NCI-H748 (cell line): ENCODE data around the gene RPL27A.

Experiments
- DNase-seq: peaks from one replicate; lab custom pipeline; 2025; ENCODE audit not compliant: unreplicated experiment; lab: John Stamatoyannopoulos, UW

Gene RPL27A

DNA sequence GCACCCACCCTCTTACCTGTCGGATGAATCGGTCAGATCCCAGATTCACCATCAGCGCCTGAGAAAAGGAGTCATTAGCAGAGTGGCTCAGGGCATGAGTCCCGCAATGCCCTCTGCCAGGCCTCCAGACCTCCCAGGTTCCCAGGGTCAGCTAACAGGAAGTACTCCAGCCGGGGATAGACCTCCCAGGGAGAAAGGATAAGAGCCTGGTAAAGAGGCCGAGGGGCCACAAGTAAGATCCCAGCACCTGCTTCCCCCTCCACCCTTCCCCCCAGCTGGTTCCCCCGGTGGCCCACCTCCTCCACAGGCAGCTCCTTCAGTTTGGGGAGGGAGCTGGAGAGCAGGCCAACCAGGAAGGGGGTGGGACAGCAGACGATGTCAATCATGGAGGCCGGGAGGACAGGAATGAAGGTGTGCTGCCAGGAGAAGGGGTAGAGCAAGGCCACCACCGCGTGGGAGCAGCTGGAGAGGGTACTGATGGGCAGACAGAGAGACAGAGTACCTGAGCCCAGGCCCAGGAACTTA, 16.4 kb downstream of the RPL27A start:
- no peak for DNase-seq

DNA sequence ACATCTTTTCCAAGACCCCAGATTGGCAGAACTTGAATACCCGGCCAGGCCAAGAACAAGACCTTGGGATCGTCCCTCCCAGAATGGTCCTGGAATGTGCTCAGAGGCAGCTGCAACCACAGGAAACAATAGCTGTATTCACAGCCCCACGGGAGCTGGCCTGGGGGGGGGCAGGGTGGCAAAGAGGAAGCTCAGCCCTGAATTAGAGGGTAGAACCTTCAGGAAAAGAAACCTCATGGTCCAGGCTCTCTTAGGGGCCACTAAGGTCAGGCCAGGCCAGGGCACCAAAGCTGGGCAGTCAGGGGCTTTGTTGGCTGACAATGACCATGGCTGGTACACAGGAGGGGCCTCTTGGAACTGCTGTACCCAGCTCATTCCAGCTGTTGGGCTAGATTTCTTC, 17.3 kb downstream of the RPL27A start:
- DNase-seq = no peak

DNA sequence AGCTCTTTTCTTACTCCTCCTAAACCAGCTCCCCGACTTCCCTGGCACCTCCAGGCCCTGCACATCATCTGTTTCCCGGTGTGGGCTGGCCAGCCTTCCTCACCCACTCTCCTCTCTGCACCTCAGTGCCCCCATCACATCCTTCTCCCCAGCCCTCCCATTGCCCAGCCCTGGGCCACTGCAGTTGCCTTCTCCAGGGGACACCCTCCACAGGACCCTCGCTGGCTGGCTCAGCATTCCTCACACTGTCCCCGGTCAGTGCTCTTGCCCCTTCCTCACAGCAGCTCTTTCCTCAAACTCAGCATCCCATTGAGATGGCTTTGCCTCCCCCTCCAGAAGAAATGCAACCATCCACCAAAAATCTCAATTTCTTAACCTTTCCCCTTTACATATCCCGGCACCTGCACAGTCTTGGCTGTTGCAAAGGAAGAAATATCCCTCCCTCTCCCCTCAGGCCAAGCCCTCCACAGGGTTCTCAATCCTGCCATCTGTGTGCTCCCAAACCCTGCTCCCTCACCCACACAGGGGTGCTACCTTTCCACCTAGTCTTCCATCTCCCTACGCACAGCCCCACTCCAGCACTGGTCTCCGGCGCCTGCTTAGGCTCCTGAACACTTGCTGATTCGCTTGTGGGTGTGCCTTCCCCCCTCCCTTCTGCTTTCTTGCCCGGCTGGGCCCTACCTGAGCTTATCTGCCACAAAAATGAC, 19.5 kb downstream of the RPL27A start:
- no peak for DNase-seq

DNA sequence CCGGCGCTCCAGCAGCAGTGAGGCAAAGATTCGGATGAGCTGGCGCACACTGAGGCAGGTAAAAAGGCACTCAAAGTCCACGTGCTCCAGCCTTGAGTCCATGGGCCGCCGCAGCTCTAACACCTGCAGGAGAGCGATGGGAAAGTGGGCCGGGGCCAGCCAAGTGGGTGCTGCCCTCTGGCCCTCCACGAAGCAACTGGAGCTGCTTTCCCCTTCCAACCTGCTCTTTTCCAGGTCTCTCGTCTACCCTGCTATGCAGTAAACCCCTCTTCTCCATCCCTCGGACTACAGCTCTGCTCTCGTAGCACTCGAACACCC, 20.0 kb downstream of the RPL27A start:
- no peak for DNase-seq

DNA sequence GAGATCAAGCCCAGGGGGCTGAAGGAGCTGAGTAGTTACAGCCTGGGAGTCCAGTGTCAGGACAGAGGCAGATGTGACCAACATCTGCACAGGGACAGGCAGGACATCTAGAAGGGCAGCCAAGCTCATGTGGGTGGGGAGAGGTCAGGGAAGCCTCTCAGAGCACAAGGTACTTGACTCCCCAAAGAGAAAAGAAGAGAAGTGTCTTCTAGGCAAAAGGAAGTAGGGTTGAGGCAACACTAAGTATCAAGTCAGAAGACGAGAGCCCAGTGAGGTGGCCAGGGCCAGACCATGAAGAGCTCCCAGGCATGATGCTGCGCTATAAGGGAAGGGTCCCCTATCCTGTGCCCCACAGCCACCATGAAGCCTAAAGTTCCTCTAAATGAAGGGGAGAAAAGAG, 21.5 kb downstream of the RPL27A start:
- DNase-seq = no peak

DNA sequence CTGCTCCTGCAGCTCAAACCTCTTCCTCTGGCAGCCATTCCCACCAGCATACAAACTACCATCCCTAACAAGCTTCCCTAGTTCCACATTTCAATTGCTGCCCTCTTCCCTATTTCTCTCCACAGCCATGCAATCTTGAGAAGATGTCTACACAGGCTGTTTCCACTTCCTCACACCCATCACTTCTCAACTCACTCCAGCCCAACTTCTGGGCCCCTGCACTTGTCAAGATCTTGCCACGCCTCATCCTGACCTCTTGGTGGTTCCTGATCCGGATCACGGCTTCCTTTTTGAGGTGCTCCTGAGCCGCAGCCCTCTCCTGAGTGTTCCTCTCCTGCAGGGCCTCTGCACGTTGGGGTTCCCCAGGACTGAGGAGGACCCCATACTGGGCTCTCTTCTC, 22.6 kb downstream of the RPL27A start:
- no peak for DNase-seq

DNA sequence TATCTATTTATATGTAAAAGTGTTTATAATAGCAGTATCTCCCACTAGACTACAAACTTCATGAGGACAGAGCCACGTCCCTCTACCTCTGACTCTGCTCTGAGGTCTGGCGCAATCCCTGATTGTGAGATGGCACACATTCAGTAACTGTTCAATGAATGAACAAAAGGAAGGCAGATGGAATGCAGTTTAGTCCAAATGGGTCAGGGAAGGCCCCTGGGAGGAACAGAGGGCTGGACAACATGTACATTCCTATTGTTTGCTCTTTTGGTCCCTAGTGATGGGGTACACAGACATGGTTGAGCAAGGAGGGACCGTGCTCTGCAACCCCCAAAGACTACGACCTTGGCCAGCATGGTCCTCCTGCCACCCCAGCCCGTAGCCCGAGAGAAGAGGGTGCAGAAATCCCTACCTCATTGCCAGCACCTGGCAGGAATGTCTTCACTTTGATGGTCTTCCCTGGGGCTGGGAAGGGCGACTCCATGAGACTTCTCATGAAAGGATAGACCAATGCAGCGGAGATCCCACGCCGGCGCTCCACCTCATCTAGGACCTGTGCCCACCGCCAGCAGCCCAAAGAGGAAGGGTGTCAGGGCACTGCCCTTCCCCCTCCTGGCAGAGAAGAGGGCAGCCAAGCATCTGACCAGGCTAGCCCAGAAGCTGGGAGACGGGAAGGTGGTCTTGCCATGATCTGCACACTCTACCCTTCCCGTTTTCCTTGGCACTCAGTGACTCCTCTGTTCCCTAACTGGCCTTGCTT, 24.3 kb downstream of the RPL27A start:
- no peak for DNase-seq

DNA sequence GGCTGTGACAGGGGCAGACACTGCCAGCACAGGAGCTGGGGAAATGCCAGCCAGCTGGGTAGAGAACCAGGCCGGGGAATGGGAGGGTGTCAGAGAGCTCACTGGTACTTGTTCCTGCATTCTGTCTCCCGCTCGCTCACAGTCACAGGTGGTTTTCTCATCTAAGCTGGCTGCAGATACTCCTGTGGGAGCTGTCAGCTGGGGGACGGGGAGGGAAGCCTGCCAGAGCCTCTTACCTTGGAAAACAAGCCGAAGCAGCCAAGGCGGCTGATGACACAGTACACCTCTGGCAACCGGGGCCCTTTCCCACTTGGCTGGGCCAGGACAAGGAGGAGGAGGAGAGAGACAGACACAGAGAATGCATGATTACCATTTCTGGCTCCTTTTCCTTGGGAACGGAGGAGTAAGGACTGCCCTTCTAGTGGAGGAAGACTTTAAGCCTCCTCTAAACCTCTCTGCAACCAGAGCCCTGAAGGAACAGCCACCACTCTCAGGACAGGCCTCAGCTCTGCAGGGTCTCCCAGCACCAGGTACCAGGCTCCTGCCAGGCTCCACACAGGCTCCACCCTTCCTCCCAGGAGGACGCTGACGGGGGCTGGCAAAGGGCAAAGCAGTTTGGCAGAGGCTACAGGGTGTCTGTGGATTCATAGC, 25.1 kb downstream of the RPL27A start:
- no peak for DNase-seq

DNA sequence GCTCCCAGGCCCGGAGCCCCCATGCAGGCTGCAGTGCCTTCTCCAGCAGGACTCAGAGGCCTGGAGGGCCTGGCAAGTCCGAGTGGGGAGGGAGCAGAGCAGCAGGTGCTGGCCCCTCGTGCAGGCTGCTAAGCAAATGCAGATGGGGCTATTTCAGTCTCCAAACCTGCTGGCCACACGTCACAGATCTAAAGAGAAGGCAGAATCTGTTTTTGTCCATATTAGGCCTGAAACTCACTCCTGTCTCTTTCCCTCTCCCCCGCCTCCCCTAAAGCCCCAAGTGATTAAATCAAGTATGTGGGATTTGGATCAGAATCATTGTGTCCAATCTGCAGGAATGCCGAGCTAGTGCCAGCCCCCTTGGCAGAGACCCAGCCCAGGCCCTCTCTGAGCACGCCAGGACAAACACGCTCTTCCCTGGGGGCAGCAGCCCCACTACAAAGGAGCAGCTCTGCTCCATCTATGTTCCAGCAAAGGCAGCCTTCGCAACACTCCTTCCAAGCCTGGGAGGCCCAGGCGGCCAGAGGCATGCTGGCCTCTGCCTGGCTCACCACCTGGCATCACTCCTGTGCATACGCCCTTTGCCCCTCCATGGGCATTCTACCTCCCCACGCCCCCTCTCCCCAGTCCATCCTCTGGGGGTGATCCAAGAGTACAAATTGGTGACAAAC, 26.5 kb downstream of the RPL27A start:
- no peak for DNase-seq

DNA sequence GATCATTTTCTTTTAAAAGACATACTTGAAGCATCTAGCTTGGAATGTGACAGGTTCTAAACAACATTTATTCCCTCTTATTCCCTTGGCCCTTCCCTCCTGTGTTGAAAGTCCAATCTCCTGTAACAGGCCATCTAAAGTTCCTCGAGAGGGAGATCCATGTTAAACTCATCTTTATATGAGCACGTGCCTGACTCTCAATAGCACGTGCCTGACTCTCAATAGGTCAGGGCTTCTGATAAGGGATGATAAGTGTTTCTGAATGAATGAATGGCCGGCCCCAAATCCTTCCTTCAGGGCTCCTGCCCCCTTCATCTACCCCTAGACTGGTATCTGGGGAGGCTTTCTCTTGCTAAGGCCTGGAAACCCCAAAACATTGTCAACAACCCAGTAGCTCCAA, 27.2 kb downstream of the RPL27A start:
- no peak for DNase-seq

DNA sequence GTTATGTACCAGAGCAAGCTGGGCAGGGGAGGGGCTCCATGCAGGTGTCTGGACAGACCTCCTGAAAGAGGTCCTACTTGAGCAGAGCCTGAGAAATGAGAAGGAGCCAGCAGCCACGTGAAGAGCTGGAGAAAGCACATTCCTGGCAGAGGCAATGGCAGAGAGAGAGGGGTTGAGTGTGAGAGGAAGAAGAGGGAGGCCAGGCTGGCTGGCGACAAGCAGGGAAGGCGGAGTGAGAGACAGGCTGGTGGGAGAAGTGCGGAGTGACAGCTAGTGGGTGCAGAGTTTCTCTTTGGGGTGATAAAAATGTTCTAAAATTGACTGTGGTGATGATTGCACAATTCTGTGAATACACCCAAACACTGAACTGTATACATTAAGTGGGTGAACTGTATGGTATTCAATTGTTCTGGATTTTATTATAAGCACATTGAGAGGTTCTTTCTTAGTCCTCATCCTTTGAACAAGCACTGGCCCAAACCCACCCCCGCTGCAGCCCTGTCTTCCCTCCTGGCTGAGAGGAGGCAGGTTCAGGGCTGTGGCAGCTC, 29.4 kb downstream of the RPL27A start:
- DNase-seq = no peak

DNA sequence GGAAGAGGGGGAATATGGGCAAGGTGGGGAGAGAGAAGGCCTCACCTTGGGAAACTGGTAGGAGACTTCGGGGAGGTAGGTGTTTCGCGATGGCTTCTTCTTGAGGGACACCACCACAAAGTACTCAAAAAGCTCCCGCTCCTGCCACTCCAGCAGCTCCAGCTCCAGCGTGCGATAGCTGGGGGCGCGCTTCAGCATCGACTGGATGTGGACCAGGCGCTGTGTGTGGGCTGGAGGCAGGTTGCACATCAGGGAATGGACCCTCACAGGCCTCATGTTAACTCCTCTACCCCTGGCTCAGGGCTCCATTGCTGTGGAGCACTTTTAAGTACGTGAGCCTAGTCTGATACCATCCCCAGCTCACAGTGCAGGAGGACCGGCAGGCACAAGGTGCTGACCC, 29.9 kb downstream of the RPL27A start:
- no peak for DNase-seq

DNA sequence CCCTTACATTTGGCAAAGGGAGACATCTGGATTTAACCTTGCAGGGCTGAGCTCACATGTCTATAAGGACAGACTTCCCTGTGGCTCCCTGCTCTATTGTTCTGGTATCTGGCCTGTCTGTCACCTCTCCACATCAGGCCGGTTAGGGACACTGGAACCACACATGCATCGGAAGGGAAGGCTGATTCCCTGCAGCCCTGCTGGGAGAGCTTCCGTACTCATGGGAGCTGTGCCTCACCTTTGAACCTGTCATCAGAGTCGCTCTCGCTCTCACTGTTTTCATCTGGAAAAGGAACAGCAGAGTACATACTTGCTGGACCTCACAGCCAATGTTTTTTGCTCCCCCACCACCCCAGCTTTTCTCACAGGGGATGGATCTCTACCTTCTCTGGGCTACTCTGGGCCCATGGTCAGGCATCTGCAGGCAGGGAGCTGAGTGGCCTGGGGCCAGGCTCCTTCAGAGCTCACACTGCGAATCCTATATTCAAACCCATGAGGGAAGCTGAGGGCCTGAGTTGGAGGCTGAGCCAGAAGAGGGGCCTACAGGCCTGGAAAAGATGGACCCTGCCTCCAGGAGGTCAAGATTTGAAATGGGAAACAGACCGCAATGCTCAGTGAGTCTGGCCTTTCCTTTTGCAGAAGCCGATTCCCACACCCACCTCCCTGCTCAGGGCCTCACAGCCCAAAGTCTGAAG, 31.3 kb downstream of the RPL27A start:
- DNase-seq = no peak

DNA sequence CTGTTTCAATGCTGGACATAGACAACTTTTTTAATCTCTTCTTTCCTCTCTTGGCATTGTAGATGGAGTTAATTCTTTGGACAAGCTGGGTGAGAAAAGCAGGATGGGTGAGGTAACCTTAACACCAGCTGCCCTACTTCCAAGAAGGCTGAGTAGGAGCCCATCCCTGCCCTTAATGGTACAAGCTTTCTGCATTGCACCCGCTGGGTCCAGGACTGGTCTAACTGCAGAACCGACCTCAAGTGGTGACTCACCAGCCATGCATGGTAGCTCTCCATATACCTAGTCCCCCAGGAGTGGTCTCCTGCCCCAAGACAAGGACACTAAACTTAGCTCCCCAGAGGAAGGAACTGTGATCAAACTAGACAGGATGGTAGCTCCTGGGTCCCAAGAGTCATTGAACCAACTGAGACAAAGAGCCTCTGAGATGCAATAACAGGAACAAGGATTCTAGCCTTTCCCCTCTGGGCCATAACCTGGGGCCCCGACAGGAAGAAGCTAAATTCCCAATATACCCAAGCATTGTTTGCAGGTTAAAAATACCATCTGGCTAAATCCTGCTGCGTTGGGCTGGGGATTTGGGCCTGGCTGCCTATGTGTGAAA, 32.1 kb downstream of the RPL27A start:
- DNase-seq = no peak

DNA sequence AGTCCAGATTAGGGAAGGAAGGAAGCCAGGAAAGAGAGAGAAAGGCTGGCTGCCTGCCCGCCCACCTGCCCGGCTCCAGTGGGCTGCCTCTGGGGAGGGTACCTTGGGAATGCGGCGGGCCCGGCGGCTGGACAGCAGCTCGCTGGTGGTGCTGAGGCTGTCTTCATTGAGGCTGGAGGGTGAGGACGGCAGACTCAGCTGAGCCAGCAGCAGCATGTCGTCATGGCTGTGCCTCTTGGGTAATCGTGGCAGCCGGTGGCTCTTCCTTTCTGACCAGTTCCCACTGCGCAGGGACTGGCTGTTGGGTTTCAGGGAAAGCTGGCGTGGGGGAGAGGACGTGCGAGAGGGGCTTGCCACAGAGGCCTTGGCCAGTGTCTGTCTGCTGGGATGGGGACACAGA, 32.9 kb downstream of the RPL27A start:
- no peak for DNase-seq

DNA sequence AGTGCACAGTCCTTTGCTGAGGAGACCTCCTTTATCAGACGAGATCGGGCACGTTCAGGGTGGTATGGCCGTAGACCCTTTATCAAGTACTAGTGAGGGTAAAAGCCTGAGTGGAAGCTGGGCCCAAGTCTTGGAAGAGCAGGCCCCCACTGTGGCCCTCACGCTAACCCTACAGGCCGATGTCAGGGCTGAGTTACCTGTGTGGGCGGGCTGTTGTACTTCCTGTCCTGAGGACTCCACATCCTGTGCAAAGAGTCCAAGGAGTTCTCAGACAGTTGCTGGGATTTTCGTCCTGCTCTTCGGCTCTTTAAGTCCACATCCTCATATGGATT, 34.9 kb downstream of the RPL27A start:
- DNase-seq = no peak

DNA sequence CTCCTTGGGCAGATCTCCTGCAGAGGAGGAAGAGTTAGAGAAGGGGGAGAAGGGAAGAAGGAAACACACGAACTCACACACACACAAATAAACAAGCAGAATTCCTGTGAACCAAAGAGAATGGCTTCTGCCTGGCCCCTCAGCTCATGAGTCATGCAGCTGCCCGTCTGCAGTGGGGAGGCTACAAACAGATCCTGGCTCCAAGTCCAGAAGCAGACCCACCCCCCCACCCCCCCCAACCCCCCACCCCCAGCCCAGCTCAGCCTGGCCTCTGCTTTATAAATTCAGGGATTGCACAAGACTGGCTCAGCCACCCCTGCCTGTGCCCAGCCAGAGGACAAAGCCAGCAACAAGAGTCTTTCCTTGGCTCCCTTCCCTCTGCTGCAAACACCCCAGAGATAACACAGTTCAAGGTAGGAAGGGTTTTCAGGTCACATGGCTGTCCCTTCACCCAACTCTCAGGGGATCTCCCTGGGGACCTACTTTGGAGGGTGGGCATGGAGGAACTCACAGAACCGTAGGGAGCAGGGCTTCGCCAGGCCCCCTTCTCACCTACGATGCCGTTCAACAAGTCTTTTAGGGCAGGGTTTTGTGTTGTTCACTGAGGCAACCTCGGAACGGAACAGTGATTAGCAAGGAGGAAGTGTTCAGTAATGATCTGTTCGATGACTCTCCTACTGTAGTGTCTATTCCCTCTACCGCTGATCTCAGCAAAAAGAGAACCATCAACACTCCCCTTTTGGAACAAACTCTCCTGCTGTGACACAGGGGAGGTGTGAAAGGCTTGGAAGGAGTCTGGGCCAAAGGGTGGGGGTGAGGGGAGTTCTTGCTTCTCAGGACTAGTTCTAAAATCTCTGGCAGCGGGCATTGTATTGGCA, 35.5 kb downstream of the RPL27A start:
- no peak for DNase-seq

DNA sequence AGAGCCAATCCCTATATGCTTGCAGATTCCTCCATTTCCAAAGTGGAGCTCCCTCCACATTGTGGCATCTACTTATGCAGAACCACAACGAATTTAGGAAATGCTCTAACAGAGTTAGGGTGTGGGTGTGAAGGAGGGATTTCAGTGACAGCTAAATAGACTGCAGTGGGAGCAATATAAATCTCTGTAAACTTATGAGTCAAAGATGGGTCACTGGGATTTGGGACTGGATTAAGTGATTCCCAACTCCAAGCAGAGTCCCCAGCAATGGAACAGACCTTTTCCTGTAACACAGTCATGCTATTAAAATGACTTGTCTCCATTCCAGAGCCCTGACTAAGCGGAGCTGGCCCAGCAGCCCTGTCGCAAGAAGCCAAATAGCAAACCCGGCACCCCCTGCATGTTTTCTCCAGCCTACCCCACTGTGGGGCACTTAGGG, 36.6 kb downstream of the RPL27A start:
- no peak for DNase-seq

DNA sequence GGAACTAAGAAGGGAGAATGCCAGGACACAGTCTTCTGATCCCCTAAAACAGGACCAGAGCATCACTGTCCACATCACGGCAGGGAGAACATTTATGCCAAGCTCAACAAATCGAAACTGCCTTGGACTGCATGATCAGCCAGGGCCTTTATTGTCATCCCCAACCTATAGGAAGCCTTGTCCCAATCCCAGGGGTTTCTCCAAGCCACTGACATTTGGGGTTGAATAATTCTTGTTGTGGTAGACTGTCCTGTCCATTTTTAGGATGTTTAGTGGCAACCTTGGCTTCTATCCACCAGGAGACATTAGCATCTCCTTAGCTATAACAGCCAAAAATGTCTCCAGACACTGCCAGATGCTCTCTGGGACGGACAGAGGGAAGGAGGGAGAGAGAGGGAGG, 37.1 kb downstream of the RPL27A start:
- no peak for DNase-seq
